GM12878 (cell line): ENCODE data around the gene GSTM5. TPM values are rescaled to one million over a fixed set of nuclear protein-coding genes. Genes with fewer than 3 reads are reported as not detected.

Source experiments
- ATAC-seq: fragments of 200-7000 bp; cut with Tn5 transposase; 3 replicates; pipeline ENCODE4 v1.9.1; 2020; ENCODE audit warnings: mild to moderate bottlenecking, moderate library complexity
- BruUV-seq: library from RNA; stranded (reverse); fragments of 400-500 nt; replicated peaks from 2 replicates; lab custom pipeline; 2021; lab: Mats Ljungman, UMichigan
- CTCF ChIA-PET: fragments of 300-600 bp; sonication (Branson Sonifier 250); formaldehyde crosslinking; extraction: SDS; loops from one replicate; lab custom pipeline; 2021; ENCODE audit warnings: inconsistent platforms; lab: Yijun Ruan, JAX
- POLR2A ChIA-PET: fragments of 350-600 bp; formaldehyde crosslinking; extraction: SDS; loops from one replicate; lab custom pipeline; 2021; ENCODE audit warnings: inconsistent platforms; lab: Charles Lee
- RAD21 ChIA-PET: fragments of 300-600 bp; sonication (Branson Sonifier 250); formaldehyde crosslinking; loops from one replicate; lab custom pipeline; 2023; ENCODE audit warnings: antibody characterized with exemption; ENCODE audit not compliant: unreplicated experiment; lab: Charles Lee
- SMC1A ChIA-PET: fragments of 300-600 bp; sonication (Branson Sonifier 250); formaldehyde crosslinking; loops from one replicate; lab custom pipeline; 2023; ENCODE audit not compliant: unreplicated experiment, uncharacterized antibody; lab: Charles Lee
- DNase-seq: peaks from one replicate; pipeline ENCODE4 v3.0.0-alpha.2; 2011; ENCODE audit warnings: low read depth, low spot score
- FAIRE-seq: peaks from 3 replicates; lab custom pipeline; 2011; peaks lifted over from hg19 to GRCh38; lab: Jason Lieb, UNC
- H2AFZ ChIP-seq: 2 replicates; pipeline ENCODE4 v1.6.0; 2011; ENCODE audit warnings: low read depth, low read length, control low read depth; ENCODE audit not compliant: control insufficient read depth
- H3K27ac ChIP-seq: 2 replicates; pipeline ENCODE4 v1.5.1; 2011; ENCODE audit warnings: control low read depth; ENCODE audit not compliant: control insufficient read depth, insufficient read depth
- H3K27me3 ChIP-seq, 2 experiments: replicated peaks in 1 of 2; 2 replicates each; pipeline versions ENCODE4 v1.6.0 to v1.6.1; 2011; ENCODE audit warnings: low read length in 1 of 2; ENCODE audit not compliant: control insufficient read depth in 2 of 2, insufficient read depth in 2 of 2
- H3K36me3 ChIP-seq, 2 experiments: 2 replicates each; pipeline ENCODE4 v1.5.1; 2011; ENCODE audit warnings: low read length in 1 of 2; ENCODE audit not compliant: control insufficient read depth in 2 of 2, insufficient read depth in 2 of 2
- H3K4me1 ChIP-seq: 2 replicates; pipeline ENCODE4 v1.6.1; 2011; ENCODE audit warnings: mild to moderate bottlenecking, low read length, moderate library complexity, mixed read lengths; ENCODE audit not compliant: control insufficient read depth, insufficient read depth
- H3K4me2 ChIP-seq: 2 replicates; pipeline ENCODE4 v1.6.0; 2011; ENCODE audit warnings: control low read depth; ENCODE audit not compliant: control insufficient read depth, insufficient read depth
- H3K4me3 ChIP-seq: fragments of 200-600 bp; sonication (generic); 2 replicates; pipeline ENCODE4 v1.5.1; 2016
- H3K79me2 ChIP-seq: 2 replicates; pipeline ENCODE4 v1.6.0; 2011; ENCODE audit warnings: low read length; ENCODE audit not compliant: control insufficient read depth, insufficient read depth
- H3K9ac ChIP-seq: 2 replicates; pipeline ENCODE4 v1.8.0; 2011; ENCODE audit warnings: low read length, control low read depth, mixed read lengths; ENCODE audit not compliant: control insufficient read depth, insufficient read depth
- H3K9me3 ChIP-seq: replicated peaks from 3 replicates; pipeline ENCODE4 v1.5.1; 2011; ENCODE audit warnings: mild to moderate bottlenecking, low read length; ENCODE audit not compliant: control insufficient read depth, insufficient read depth
- H4K20me1 ChIP-seq: 2 replicates; pipeline ENCODE4 v1.6.0; 2011; ENCODE audit not compliant: control insufficient read depth, insufficient read depth
- CBFB ChIP-seq: IDR thresholded peaks from 2 replicates; pipeline ENCODE4 v1.6.1; 2016; ENCODE audit warnings: antibody characterized with exemption, low read depth
- HDAC6 ChIP-seq: fragments of 200-600 bp; sonication (generic); IDR thresholded peaks from one replicate; pipeline ENCODE4 v1.8.0; 2017; ENCODE audit warnings: antibody characterized with exemption; ENCODE audit not compliant: unreplicated experiment
- HDGF ChIP-seq: fragments of 450-650 bp; IDR thresholded peaks from 2 replicates; pipeline ENCODE4 v1.6.1; 2016; ENCODE audit warnings: antibody characterized with exemption
- JUND ChIP-seq: IDR thresholded peaks from 2 replicates; pipeline ENCODE4 v1.6.1; 2012; ENCODE audit warnings: low read depth, mild to moderate bottlenecking, low read length, improper control_type of control experiment, moderate library complexity
- PAX8 ChIP-seq: fragments of 450-650 bp; IDR thresholded peaks from 2 replicates; pipeline ENCODE4 v1.6.1; 2017; ENCODE audit warnings: mild to moderate bottlenecking, moderate library complexity
- POLR2A ChIP-seq: IDR thresholded peaks from 2 replicates; pipeline ENCODE4 v1.6.1; 2011; ENCODE audit warnings: low read depth, mild to moderate bottlenecking, low read length
- SUPT20H ChIP-seq: IDR thresholded peaks from 2 replicates; pipeline ENCODE4 v1.6.1; 2011; ENCODE audit warnings: low read depth, mild to moderate bottlenecking, low read length, moderate library complexity, borderline replicate concordance; ENCODE audit not compliant: control insufficient read depth
- TCF12 ChIP-seq: IDR thresholded peaks from 2 replicates; pipeline ENCODE4 v1.6.1; 2011; ENCODE audit warnings: low read depth, mild to moderate bottlenecking, low read length
- TCF7 ChIP-seq: IDR thresholded peaks from 2 replicates; pipeline ENCODE4 v1.6.1; 2014; ENCODE audit warnings: antibody characterized with exemption, borderline replicate concordance
- YBX1 ChIP-seq: fragments of 450-650 bp; IDR thresholded peaks from 2 replicates; pipeline ENCODE4 v1.6.1; 2016; ENCODE audit warnings: antibody characterized with exemption
- ZBTB33 ChIP-seq: fragments of 450-650 bp; IDR thresholded peaks from 2 replicates; pipeline ENCODE4 v1.6.1; 2017; ENCODE audit warnings: mild to moderate bottlenecking
- ZNF622 ChIP-seq: fragments of 450-650 bp; IDR thresholded peaks from 2 replicates; pipeline ENCODE4 v1.6.1; 2017; ENCODE audit warnings: mild to moderate bottlenecking, inconsistent platforms
- ZZZ3 ChIP-seq: IDR thresholded peaks from 2 replicates; pipeline ENCODE4 v1.6.1; 2011; ENCODE audit warnings: low read depth; ENCODE audit not compliant: control insufficient read depth, insufficient read length
- WGBS: methylation state at CpG from one replicate; pipeline ENCODE4 v1.1.6; 2016; ENCODE audit warnings: low lambda C conversion rate; ENCODE audit not compliant: insufficient replicate concordance, insufficient coverage; ENCODE audit errors: missing lambda C conversion rate; 5-methylcytosine and 5-hydroxymethylcytosine counted together
- in situ Hi-C: fragments of 300-500 bp; cut with MboI; formaldehyde crosslinking; loops from 9 replicates; pipeline ENCODE4 v1.14.3; 2018; ENCODE audit warnings: mixed read lengths
- intact Hi-C: fragments of 100-400 bp; cut with micrococcal nuclease; formaldehyde crosslinking; loops from one replicate; pipeline ENCODE4 v1.14.2; 2022; ENCODE audit not compliant: unreplicated experiment
- polyA plus RNA-seq, 11 experiments: library from polyadenylated mRNA; depleted of rRNA in 4 of 11; unstranded in 6 of 11; stranded (reverse) in 5 of 11; fragments of >200 nt; fragmentation: Nextera tagmentation in 4 of 11; fragmentation: Illumina TruSeq in 1 of 11; extraction: Ambion mirVana in 4 of 11; extraction: Trizol in 1 of 11; gene quantifications; 1 replicate in 1 of 11; 2 replicates in 10 of 11; pipeline versions ENCODE4 v1.2.1 to v1.2.3, GENCODE V29; 2011 to 2016; ENCODE audit warnings: inconsistent platforms in 2 of 11, missing spikeins in 2 of 11, low read depth in 1 of 11
- total RNA-seq, 4 experiments: library from RNA; depleted of rRNA in 3 of 4; stranded (reverse); fragments of >200 nt in 3 of 4; fragmentation: Illumina TruSeq in 1 of 4; extraction: Trizol in 1 of 4; gene quantifications; 2 replicates each; pipeline versions ENCODE4 v1.2.1 to v1.2.3, GENCODE V29; 2013 to 2021

Gene GSTM5
- total and polyA plus RNA-seq, 10 of the 15 experiments (the other 5 are each of a cell fraction or from before 2014, with no cell fraction given), result 0.10 to 0.37 (median 0.26) TPM; not detected in 1

GRCh38 chr1:109726728-109727373 lies 14.8 kb downstream of the GSTM5 start:
- Histone ChIP-seq H3K36me3 (no peaks in the 10 kb centered on the region), H3K4me3 (no peak overlapping the region), H3K9me3 (no peaks in the 10 kb centered on the region), H3K4me2 (no peak overlapping the region), H3K4me1 (no peaks in the 10 kb centered on the region), H3K79me2 (no peaks in the 10 kb centered on the region), H3K27ac (no peak overlapping the region), H4K20me1 (no peaks in the 10 kb centered on the region), H3K27me3 (no peaks in the 10 kb centered on the region; a peak in 1 of 4 replicates), H2AFZ (no peak overlapping the region), H3K9ac (no peak overlapping the region)
- no peak for DNase-seq
- intact Hi-C loops, result no loop called here
- BruUV-seq, result no TSS peak
- POLR2A ChIA-PET, result no interaction called here
- no peak for ATAC-seq
- CTCF ChIA-PET, result no interaction called here
- WGBS, result 83% methylated on average over 12 of the region's 12 CpGs
- SMC1A ChIA-PET, result no interaction called here
- RAD21 ChIA-PET, result no interaction called here
- in situ Hi-C loops, result no loop called here
- FAIRE-seq, result no peak
- TF ChIP-seq TCF12, result no peak
- TF ChIP-seq POLR2A, result no peak
- TF ChIP-seq SUPT20H, result no peak
- TF ChIP-seq JUND, result no peak
- TF ChIP-seq TCF7, result no peak
- no peak for TF ChIP-seq ZZZ3
- no peak for TF ChIP-seq HDGF
- no peak for TF ChIP-seq ZBTB33
- TF ChIP-seq CBFB, result no peak
- no peak for TF ChIP-seq ZNF622
- no peak for TF ChIP-seq YBX1
- TF ChIP-seq HDAC6, result no peak
- TF ChIP-seq PAX8, result no peak
